Astrocyte of the spinal cord (primary cell): ENCODE results near the gene SPTBN5.

Experiments
- DNase-seq: peaks from one replicate; pipeline ENCODE4 v3.0.0; 2011; ENCODE audit warnings: low read depth, low spot score
- H3K4me3 ChIP-seq: 2 replicates; pipeline ENCODE4 v1.5.1; 2011; ENCODE audit warnings: low read depth, mild to moderate bottlenecking, low read length, moderate library complexity
- CTCF ChIP-seq: IDR thresholded peaks from 2 replicates; pipeline ENCODE4 v1.5.1; 2012; ENCODE audit warnings: low read depth, mild to moderate bottlenecking, low read length, inconsistent platforms
- in situ Hi-C: cut with HindIII; loops from 2 replicates; pipeline ENCODE4 v1.10.0; 2017; ENCODE audit warnings: low sequenced_read_pairs

Gene SPTBN5

GRCh38 chr15:41801850-41802455 lies 91.9 kb downstream of the SPTBN5 start:
- DNase-seq: peak; percentile 50
- H3K4me3 ChIP-seq: no peak overlapping the region
- in situ Hi-C loops: no loop called here
- no peak for TF ChIP-seq CTCF

- no peak overlapping the region for H3K4me3 ChIP-seq
- no peak for DNase-seq
- no peak for TF ChIP-seq CTCF
- in situ Hi-C loops: no loop called here
Measured at GRCh38 chr15:41801185-41801584, 92.7 kb downstream of the SPTBN5 start.

GRCh38 chr15:41799488-41799805 lies 94.4 kb downstream of the SPTBN5 start:
- H3K4me3 ChIP-seq: no peak overlapping the region
- no peak for DNase-seq
- in situ Hi-C loops: no loop called here
- TF ChIP-seq CTCF: no peak

- no peak overlapping the region for H3K4me3 ChIP-seq
- DNase-seq: no peak
- in situ Hi-C loops: no loop called here
- no peak for TF ChIP-seq CTCF
Measured at GRCh38 chr15:41798607-41799487, 95.0 kb downstream of the SPTBN5 start.
